Occipital lobe (tissue), 2 donors: ENCODE measurements around the gene XAB2. TPM values are rescaled to one million over a fixed set of nuclear protein-coding genes. Genes with fewer than 3 reads are reported as not detected.

Source experiments
- DNase-seq: peaks from one replicate; lab custom pipeline; 2025; lab: John Stamatoyannopoulos, UW
- total RNA-seq: library from RNA; depleted of rRNA; stranded (reverse); fragments of >200 nt; gene quantifications from one replicate; pipeline ENCODE4 v1.2.3, GENCODE V29; 2014

XAB2 gene
- total RNA-seq = 18.4 TPM

GRCh38 chr19:7629347-7630054 is at the start of gene XAB2, which contains the start of gene PET100:
Gene XAB2, minus strand, starts transcription at chr19:7629545. Its CDS starts 18 bp downstream, at chr19:7629527.
Gene PET100, plus strand, starts transcription at chr19:7629793. Its CDS starts 41 bp downstream, at chr19:7629834.
- DNase-seq = peak; percentile 95

- no peak for DNase-seq
Observed at GRCh38 chr19:7677669-7678311, 48.4 kb upstream of the XAB2 start.

GRCh38 chr19:7676854-7677253 is 47.5 kb upstream of the XAB2 start, which contains the start of gene MCEMP1:
Gene MCEMP1, plus strand, starts transcription at chr19:7677090. Its CDS starts 31 bp downstream, at chr19:7677121.
- DNase-seq = no peak

- DNase-seq = no peak
Observed at GRCh38 chr19:7676376-7676775, 47.0 kb upstream of the XAB2 start.

- peak; percentile 44 for DNase-seq
Observed at GRCh38 chr19:7674010-7675005, 45.0 kb upstream of the XAB2 start.

DNA sequence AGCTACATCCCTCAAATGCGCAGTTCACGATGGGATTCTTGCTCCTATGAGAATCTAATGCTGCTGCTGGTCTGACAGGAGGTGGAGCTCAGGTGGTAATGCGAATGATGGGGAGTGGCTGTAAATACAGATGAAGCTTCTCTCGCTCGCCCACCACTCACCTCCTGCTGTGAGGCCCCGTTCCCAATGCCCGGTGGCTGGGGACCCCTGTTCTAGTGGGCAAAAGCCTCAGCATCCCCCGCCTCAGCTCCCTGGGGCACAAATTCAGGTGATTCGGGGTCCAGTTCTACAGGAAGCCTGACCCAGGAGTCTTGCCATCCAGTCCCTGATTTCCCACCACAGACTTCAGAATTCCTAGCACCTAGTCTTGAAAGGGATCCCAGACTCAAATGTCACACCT is 43.2 kb upstream of the XAB2 start:
- DNase-seq = no peak

GRCh38 chr19:7670790-7671189 is 41.4 kb upstream of the XAB2 start:
- DNase-seq = no peak

- DNase-seq = peak; percentile 43
Observed at GRCh38 chr19:7670150-7670783, 40.9 kb upstream of the XAB2 start.

- DNase-seq = no peak
Observed at GRCh38 chr19:7669641-7670040, 40.3 kb upstream of the XAB2 start.

GRCh38 chr19:7668842-7669241 is 39.5 kb upstream of the XAB2 start, which contains the start of gene RETN:
Gene RETN, plus strand, starts transcription at chr19:7669049. Its CDS starts 278 bp downstream, at chr19:7669327.
- no peak for DNase-seq

DNA sequence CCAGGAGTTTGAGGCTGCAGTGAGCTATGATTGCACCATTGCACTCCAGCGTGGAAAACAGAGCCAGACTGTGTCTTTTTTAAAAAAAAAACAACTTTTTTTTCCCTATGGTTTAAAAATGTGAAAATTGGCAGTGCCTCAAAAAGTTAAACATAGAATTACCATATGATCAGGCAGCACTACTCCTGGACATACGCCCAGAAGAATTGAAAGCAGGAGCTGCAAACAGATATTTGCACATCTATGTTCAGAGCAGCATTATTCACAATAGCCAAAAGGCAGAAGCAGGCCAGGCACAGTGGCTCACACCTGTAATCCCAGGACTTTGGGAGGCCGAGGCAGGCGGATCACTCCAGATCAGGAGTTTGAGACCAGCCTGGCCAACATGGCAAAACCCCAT is 35.7 kb upstream of the XAB2 start:
- DNase-seq = peak; percentile 8

GRCh38 chr19:7663706-7664105 is 34.4 kb upstream of the XAB2 start:
- DNase-seq = no peak

DNA sequence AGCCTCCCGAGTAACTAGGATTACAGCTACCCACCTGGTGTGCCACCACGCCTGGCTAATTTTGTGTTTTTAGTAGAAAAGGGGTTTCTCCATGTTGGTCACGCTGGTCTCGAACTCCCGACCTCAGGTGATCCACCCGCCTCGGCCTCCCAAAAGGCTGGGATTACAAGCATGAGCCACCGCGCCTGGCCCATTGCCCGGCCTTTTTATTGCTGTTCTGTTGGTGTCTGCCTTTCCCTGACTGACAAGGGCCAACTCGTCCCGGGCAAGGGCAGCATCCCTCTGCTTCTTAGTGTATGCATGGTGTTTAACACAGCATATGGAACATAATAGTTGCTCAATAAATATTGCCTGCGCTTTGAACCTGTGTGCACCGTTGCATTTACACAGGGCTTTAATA is 33.3 kb upstream of the XAB2 start:
- DNase-seq = no peak

- DNase-seq = no peak
Observed at GRCh38 chr19:7661744-7662538, 32.6 kb upstream of the XAB2 start.

- DNase-seq = peak; percentile 7
Observed at GRCh38 chr19:7658219-7658686, 28.9 kb upstream of the XAB2 start.

DNA sequence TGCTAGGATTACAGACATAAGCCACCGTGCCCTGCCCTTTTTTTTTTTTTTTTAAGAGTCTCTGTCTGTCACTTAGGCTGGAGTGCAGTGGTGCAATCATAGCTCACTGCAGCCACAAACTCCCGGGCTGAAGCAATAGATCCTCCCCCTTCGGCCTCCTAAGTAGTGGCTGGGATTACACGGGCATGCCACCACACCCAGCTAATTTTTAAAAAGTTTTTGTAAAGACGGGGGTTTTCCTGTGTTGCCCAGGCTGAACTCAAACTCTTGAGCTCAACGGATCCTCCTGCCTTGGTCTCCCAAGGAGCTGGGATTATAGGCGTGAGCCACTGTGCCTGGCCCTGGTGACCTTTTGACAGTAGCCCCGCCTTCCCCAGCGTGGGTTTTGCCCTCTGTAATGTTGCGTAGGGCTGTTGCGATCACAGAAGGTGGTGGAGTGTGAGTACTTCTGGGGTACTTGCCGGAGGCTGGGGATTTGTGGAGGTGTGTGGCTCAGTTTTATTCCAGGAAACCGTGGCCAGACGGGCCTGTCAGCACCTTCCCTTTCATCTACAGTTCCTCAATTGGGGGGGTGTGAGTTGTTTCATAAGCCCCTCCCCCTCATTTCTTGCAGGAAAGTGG is 27.9 kb upstream of the XAB2 start:
- DNase-seq = no peak

GRCh38 chr19:7655581-7655980 is 26.2 kb upstream of the XAB2 start:
- no peak for DNase-seq

DNA sequence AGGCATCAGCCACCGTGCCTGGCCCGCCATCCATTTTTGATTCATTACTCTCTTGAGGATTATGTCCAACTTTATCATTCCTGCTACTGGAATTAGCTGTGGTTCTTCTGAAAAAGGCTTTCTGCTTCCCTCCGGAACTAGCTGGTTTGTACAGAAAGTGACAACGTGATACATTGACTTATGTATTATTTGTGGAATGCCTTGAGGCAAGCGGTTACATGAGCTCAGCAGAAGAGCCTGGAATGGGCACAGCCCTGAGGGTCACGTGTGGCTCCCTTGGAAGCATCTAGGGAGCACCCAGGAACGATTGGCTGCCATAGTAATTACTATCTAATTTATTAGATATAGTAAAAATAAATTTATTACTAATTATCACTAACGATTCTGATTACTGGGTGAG is 25.1 kb upstream of the XAB2 start:
- no peak for DNase-seq

DNA sequence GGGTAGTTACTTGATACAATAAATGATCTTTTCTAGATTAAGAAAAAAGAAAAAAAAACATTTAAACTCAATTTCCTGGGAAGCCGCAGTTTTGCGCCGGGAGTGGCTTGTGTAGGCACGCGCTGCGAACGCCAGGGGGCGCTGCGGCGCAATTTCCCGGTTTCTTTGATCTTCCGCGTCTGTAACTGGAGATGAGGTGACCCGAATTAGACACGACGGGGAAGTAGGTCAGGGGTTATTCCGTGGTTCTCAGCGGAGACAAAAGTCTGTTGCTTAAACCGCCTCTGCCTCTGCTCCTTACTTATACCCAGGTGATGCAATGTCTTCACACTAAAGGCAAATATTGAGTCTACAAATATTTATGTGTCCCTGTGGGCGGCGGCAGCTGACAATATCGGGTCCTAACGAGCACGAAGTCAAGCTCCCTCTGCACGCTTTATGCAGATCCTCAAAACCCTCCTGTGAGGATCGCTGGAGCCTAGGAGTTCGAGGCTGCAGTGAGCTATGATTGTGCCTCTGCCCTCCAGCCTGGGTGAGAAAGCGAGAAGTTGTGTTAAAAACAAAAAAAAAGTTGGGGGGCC is 22.8 kb upstream of the XAB2 start:
- peak; percentile 59 for DNase-seq
